ENCODE results near the gene CNN1. TPM values are rescaled to one million over a fixed set of nuclear protein-coding genes. Genes with fewer than 3 reads are reported as not detected.

CNN1 gene
- total and polyA plus RNA-seq, 9 of the 15 experiments (the other 6 are each of a cell fraction or from before 2014, with no cell fraction given) = 0.23 to 10.6 (median 5.2) TPM

- TF ChIP-seq, protein P1, sequence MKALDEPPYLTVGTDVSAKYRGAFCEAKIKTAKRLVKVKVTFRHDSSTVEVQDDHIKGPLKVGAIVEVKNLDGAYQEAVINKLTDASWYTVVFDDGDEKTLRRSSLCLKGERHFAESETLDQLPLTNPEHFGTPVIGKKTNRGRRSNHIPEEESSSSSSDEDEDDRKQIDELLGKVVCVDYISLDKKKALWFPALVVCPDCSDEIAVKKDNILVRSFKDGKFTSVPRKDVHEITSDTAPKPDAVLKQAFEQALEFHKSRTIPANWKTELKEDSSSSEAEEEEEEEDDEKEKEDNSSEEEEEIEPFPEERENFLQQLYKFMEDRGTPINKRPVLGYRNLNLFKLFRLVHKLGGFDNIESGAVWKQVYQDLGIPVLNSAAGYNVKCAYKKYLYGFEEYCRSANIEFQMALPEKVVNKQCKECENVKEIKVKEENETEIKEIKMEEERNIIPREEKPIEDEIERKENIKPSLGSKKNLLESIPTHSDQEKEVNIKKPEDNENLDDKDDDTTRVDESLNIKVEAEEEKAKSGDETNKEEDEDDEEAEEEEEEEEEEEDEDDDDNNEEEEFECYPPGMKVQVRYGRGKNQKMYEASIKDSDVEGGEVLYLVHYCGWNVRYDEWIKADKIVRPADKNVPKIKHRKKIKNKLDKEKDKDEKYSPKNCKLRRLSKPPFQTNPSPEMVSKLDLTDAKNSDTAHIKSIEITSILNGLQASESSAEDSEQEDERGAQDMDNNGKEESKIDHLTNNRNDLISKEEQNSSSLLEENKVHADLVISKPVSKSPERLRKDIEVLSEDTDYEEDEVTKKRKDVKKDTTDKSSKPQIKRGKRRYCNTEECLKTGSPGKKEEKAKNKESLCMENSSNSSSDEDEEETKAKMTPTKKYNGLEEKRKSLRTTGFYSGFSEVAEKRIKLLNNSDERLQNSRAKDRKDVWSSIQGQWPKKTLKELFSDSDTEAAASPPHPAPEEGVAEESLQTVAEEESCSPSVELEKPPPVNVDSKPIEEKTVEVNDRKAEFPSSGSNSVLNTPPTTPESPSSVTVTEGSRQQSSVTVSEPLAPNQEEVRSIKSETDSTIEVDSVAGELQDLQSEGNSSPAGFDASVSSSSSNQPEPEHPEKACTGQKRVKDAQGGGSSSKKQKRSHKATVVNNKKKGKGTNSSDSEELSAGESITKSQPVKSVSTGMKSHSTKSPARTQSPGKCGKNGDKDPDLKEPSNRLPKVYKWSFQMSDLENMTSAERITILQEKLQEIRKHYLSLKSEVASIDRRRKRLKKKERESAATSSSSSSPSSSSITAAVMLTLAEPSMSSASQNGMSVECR (CRISPR knock-in tag; IDR thresholded peaks at IDR 0.05) = peak; percentile 49; the same call in 1 of the 2 replicates
- TF ChIP-seq, protein P2, sequence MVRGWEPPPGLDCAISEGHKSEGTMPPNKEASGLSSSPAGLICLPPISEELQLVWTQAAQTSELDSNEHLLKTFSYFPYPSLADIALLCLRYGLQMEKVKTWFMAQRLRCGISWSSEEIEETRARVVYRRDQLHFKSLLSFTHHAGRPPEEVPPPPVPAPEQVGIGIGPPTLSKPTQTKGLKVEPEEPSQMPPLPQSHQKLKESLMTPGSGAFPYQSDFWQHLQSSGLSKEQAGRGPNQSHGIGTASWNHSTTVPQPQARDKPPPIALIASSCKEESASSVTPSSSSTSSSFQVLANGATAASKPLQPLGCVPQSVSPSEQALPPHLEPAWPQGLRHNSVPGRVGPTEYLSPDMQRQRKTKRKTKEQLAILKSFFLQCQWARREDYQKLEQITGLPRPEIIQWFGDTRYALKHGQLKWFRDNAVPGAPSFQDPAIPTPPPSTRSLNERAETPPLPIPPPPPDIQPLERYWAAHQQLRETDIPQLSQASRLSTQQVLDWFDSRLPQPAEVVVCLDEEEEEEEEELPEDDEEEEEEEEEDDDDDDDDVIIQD (CRISPR knock-in tag; IDR thresholded peaks at IDR 0.05) = 0 out of 2 replicates have a peak, but pooled peaks have one; percentile 45
- no peak for TF ChIP-seq MIER1 (IDR thresholded peaks at IDR 0.05; ENCODE audit: low read depth)
- TF ChIP-seq LCOR (CRISPR knock-in tag; IDR thresholded peaks at IDR 0.05) = 0 out of 2 replicates have a peak, but pooled peaks have one; percentile 71
- TF ChIP-seq ZFP1 (CRISPR knock-in tag; IDR thresholded peaks at IDR 0.05) = peak; percentile 19; the same call in 1 of the 2 replicates
- 0 out of 4 replicates have a peak, but pooled peaks of 1 of the 2 experiments have one; percentile 12 for TF ChIP-seq ARNT (IDR thresholded peaks at IDR 0.05)
- TF ChIP-seq SMARCC2 (IDR thresholded peaks at IDR 0.05; ENCODE audit: low read depth) = 0 out of 2 replicates have a peak, but pooled peaks have one; percentile 40
These were observed 58.8 kb downstream of the CNN1 start, which contains the start of gene ZNF627 (continued) for GRCh38 chr19:11597202-11598102.
